Endothelial cell of umbilical vein (primary cell): ENCODE measurements around the gene NPTX1. TPM values are rescaled to one million over a fixed set of nuclear protein-coding genes. Genes with fewer than 3 reads are reported as not detected.

Source experiments
- BruUV-seq: library from RNA; stranded (reverse); fragments of 400-500 nt; replicated peaks from 2 replicates; lab custom pipeline; 2021; lab: Mats Ljungman, UMichigan
- CTCF ChIA-PET: fragments of 300-600, 350-600 bp; sonication (Branson Sonifier 250); formaldehyde crosslinking; loops from one replicate; lab custom pipeline; 2021; ENCODE audit warnings: antibody characterized with exemption, inconsistent platforms; lab: Charles Lee
- POLR2A ChIA-PET: fragments of 300-600, 350-600 bp; sonication (Branson Sonifier 250); formaldehyde crosslinking; loops from one replicate; lab custom pipeline; 2021; ENCODE audit warnings: antibody characterized with exemption, inconsistent platforms; lab: Charles Lee
- DNase-seq: peaks from one replicate; pipeline ENCODE4 v3.0.0-alpha.2; 2011; ENCODE audit warnings: low read depth, low spot score
- FAIRE-seq: peaks from 2 replicates; lab custom pipeline; 2011; peaks lifted over from hg19 to GRCh38; lab: Jason Lieb, UNC
- H2AFZ ChIP-seq: 2 replicates; pipeline ENCODE4 v1.6.0; 2012; ENCODE audit warnings: low read depth, low read length, control low read depth, inconsistent platforms
- H3K27ac ChIP-seq: 2 replicates; pipeline ENCODE4 v1.5.1; 2011; ENCODE audit warnings: low read depth, mild to moderate bottlenecking, control low read depth, low read length, moderate library complexity; ENCODE audit not compliant: insufficient read depth
- H3K27me3 ChIP-seq, 2 experiments: 2 replicates each; pipeline versions ENCODE4 v1.6.0 to v1.6.1; 2011; ENCODE audit warnings: low read length in 2 of 2, mixed read lengths in 1 of 2; ENCODE audit not compliant: control insufficient read depth in 2 of 2, insufficient read depth in 2 of 2
- H3K36me3 ChIP-seq, 2 experiments: 2 replicates in 1 of 2; 3 replicates in 1 of 2; pipeline ENCODE4 v1.5.1; 2011; ENCODE audit warnings: low read length in 2 of 2, mild to moderate bottlenecking in 1 of 2, moderate library complexity in 1 of 2; ENCODE audit not compliant: control insufficient read depth in 2 of 2, insufficient read depth in 2 of 2; ENCODE audit errors: extremely low read depth in 1 of 2
- H3K4me1 ChIP-seq: 3 replicates; pipeline ENCODE4 v1.5.1; 2011; ENCODE audit warnings: mild to moderate bottlenecking, low read length; ENCODE audit not compliant: control insufficient read depth, insufficient read depth; ENCODE audit errors: extremely low read depth
- H3K4me2 ChIP-seq: 2 replicates; pipeline ENCODE4 v1.6.1; 2011; ENCODE audit warnings: low read length, control low read depth, mixed read lengths; ENCODE audit not compliant: insufficient read depth
- H3K4me3 ChIP-seq, 3 experiments: fragments of 200-600 bp in 1 of 3; sonication (generic), shearing (Covaris generic) in 1 of 3; replicated peaks in 1 of 3; 2 replicates each; pipeline ENCODE4 v1.5.1; 2011 to 2016; ENCODE audit warnings: control low read depth in 3 of 3, low read length in 3 of 3, mild to moderate bottlenecking in 2 of 3, inconsistent platforms in 1 of 3, low read depth in 1 of 3, moderate library complexity in 1 of 3; ENCODE audit not compliant: insufficient read depth in 1 of 3
- H3K79me2 ChIP-seq: 2 replicates; pipeline ENCODE4 v1.6.0; 2012; ENCODE audit warnings: low read length, inconsistent platforms; ENCODE audit not compliant: control insufficient read depth, insufficient read depth
- H3K9ac ChIP-seq: replicated peaks from 2 replicates; pipeline ENCODE3; 2011; ENCODE audit warnings: low read length, control low read depth; ENCODE audit not compliant: insufficient read depth; ENCODE audit errors: extremely low read depth
- H3K9me1 ChIP-seq: replicated peaks from 3 replicates; pipeline ENCODE4 v1.6.0; 2011; ENCODE audit warnings: mild to moderate bottlenecking, low read length; ENCODE audit not compliant: control insufficient read depth, insufficient read depth; ENCODE audit errors: extremely low read depth
- H3K9me3 ChIP-seq: replicated peaks from 2 replicates; pipeline ENCODE4 v1.5.1; 2012; ENCODE audit warnings: low read length, inconsistent platforms; ENCODE audit not compliant: control insufficient read depth, insufficient read depth
- H4K20me1 ChIP-seq: replicated peaks from 2 replicates; pipeline ENCODE3; 2011; ENCODE audit warnings: mild to moderate bottlenecking, low read length; ENCODE audit not compliant: control insufficient read depth, insufficient read depth; ENCODE audit errors: extremely low read depth
- CTCF ChIP-seq, 2 donors: IDR thresholded peaks; 1 replicate in 1 of 2; 2 replicates in 1 of 2; pipeline ENCODE4 v1.5.1; 2011; ENCODE audit warnings: low read length in 2 of 2, mild to moderate bottlenecking in 2 of 2, moderate library complexity in 2 of 2, control low read depth in 1 of 2, inconsistent platforms in 1 of 2, low read depth in 1 of 2; ENCODE audit not compliant: insufficient read depth in 1 of 2; ENCODE audit errors: extremely low read depth in 1 of 2
- EZH2 ChIP-seq: IDR thresholded peaks from 2 replicates; pipeline ENCODE4 v1.6.1; 2012; ENCODE audit warnings: borderline replicate concordance, low read depth, mild to moderate bottlenecking, moderate library complexity, low read length, inconsistent platforms; ENCODE audit not compliant: severe bottlenecking
- FOS ChIP-seq: IDR thresholded peaks from 2 replicates; pipeline ENCODE4 v1.6.1; 2011; ENCODE audit warnings: mild to moderate bottlenecking, low read length, moderate library complexity, borderline replicate concordance; ENCODE audit not compliant: insufficient read depth
- GATA2 ChIP-seq: IDR thresholded peaks from 2 replicates; pipeline ENCODE4 v1.7.0; 2011; ENCODE audit warnings: low read depth, mild to moderate bottlenecking, moderate library complexity, mixed read lengths, low read length; ENCODE audit not compliant: insufficient read length, insufficient read depth
- JUN ChIP-seq: IDR thresholded peaks from 2 replicates; pipeline ENCODE4 v1.6.1; 2011; ENCODE audit warnings: borderline replicate concordance, low read depth; ENCODE audit not compliant: insufficient read length, insufficient read depth
- MAX ChIP-seq: IDR thresholded peaks from 2 replicates; pipeline ENCODE4 v1.6.1; 2011; ENCODE audit not compliant: insufficient read depth, insufficient read length
- MYC ChIP-seq: IDR thresholded peaks from one replicate; pipeline ENCODE4 v1.6.1; 2011; ENCODE audit warnings: mild to moderate bottlenecking, low read depth, low read length
- POLR2A ChIP-seq: IDR thresholded peaks from 2 replicates; pipeline ENCODE4 v1.6.1; 2012; ENCODE audit warnings: low read depth, mild to moderate bottlenecking, control low read depth, low read length
- POLR2AphosphoS5 ChIP-seq: IDR thresholded peaks from 2 replicates; pipeline ENCODE4 v1.6.1; 2012; ENCODE audit warnings: low read depth, mild to moderate bottlenecking, control low read depth, low read length, moderate library complexity; ENCODE audit not compliant: insufficient read depth
- dilution Hi-C: fragments of 300-500 bp; cut with MboI; formaldehyde crosslinking; loops from one replicate; pipeline ENCODE4 v1.15.0; 2019; ENCODE audit warnings: low sequenced_read_pairs; ENCODE audit not compliant: extremely low pct_ligation_motif_present
- intact Hi-C: fragments of 100-400 bp; cut with micrococcal nuclease; formaldehyde crosslinking; loops from one replicate; pipeline ENCODE4 v1.10.0; 2022
- microRNA-seq: library from miRNA; unstranded; fragments of <30 nt; microRNA quantifications from one replicate; pipeline ENCODE4 v1.2.0, GENCODE V29; 2021; ENCODE audit warnings: borderline number of aligned reads, borderline replicate concordance
- polyA plus RNA-seq, 4 experiments: library from polyadenylated mRNA; depleted of rRNA in 3 of 4; stranded (reverse) in 3 of 4; unstranded in 1 of 4; fragments of >200 nt; gene quantifications; 2 replicates each; pipeline versions ENCODE4 v1.2.1 to v1.2.3, GENCODE V29; 2011 to 2012; ENCODE audit warnings: missing spikeins in 1 of 4
- small RNA-seq: library from RNA; depleted of rRNA; stranded (forward); fragments of <200 nt; gene quantifications from one replicate; pipeline ENCODE3, GENCODE V24; 2012; ENCODE audit warnings: low replicate concordance, low read depth; ENCODE audit not compliant: insufficient read depth, insufficient read length
- total RNA-seq: library from RNA; stranded (reverse); gene quantifications from 2 replicates; pipeline ENCODE4 v1.2.3, GENCODE V29; 2021

The NPTX1 gene
- total and polyA plus RNA-seq, 2 donors (not counting 3 experiments of a cell fraction or from before 2014, with no cell fraction given), result 0.03 TPM; not detected in 1

- Histone ChIP-seq H3K27me3 (peaks cover 3 to 8% of the 10 kb centered on the region in 2 experiments), H3K4me1 (peaks cover 11% of the 10 kb centered on the region), H2AFZ (no peak overlapping the region), H3K9me3 (no peaks in the 10 kb centered on the region), H3K9ac (no peak overlapping the region), H3K4me3 (no peak overlapping the region), H3K27ac (no peak overlapping the region), H3K9me1 (no peaks in the 10 kb centered on the region), H3K79me2 (peaks cover 3% of the 10 kb centered on the region), H3K36me3 (peaks cover 0 to 6% of the 10 kb centered on the region in 2 experiments), H4K20me1 (no peaks in the 10 kb centered on the region), H3K4me2 (no peak overlapping the region)
- FAIRE-seq, result no peak
- dilution Hi-C loops, result no loop called here
- ChIA-PET CTCF (interaction anchor here (0.7 kb wide), 1 partner anchor 536 kb away, joined by 3 read pairs; no protein-coding TSS in a partner anchor), POLR2A (no interaction called here)
- intact Hi-C loops, result no loop called here
- no peak for DNase-seq
- no TSS peak for BruUV-seq
- TF ChIP-seq JUN, result no peak
- no peak for TF ChIP-seq POLR2AphosphoS5
- no peak for TF ChIP-seq MAX
- TF ChIP-seq EZH2, result no peak
- no peak for TF ChIP-seq GATA2
- TF ChIP-seq MYC, result no peak
- TF ChIP-seq POLR2A, result no peak
- no peak for TF ChIP-seq CTCF (IDR thresholded peaks at IDR 0.05; ENCODE audit: extremely low read depth in 1 of 2, insufficient read depth in 1 of 2, low read depth in 1 of 2, low read length in 2 of 2)
- no peak for TF ChIP-seq FOS
These were observed 57.8 kb downstream of the NPTX1 start for GRCh38 chr17:80418589-80418988.

Small RNA genes lying within 50 kb of the gene (microRNA-seq; reads per million reads assigned to microRNA genes)
- not detected for gene MIR4730

Small RNA genes lying within 50 kb of the gene (small RNA-seq; reads per million reads assigned to genes)
- gene AC120024.2, result not detected
- not detected for gene AC120024.3
- not detected for gene MIR4730

Other genes starting within 250 kb of the NPTX1 start
- 108 and 116 TPM in 2 replicates for gene RNF213, start 215.8 kb downstream of the NPTX1 start, total RNA-seq
- 36.5 and 39.0 TPM in 2 replicates for gene RNF213, start 215.8 kb downstream of the NPTX1 start, polyA plus RNA-seq
- 17.6 and 25.9 TPM in 2 replicates for gene ENDOV, start 61.4 kb downstream of the NPTX1 start, total RNA-seq
- 20.4 and 21.1 TPM in 2 replicates for gene ENDOV, start 61.4 kb downstream of the NPTX1 start, polyA plus RNA-seq
- gene RPTOR, start 68.2 kb upstream of the NPTX1 start, total RNA-seq, result 37.0 and 41.8 TPM in 2 replicates
- gene RPTOR, start 68.2 kb upstream of the NPTX1 start, polyA plus RNA-seq, result 10.7 and 11.5 TPM in 2 replicates